K562 (cell line): ENCODE measurements around the gene AP1AR. TPM values are rescaled to one million over a fixed set of nuclear protein-coding genes. Genes with fewer than 3 reads are reported as not detected.

ENCODE experiments used
- CREM ChIP-seq: IDR thresholded peaks from 2 replicates; pipeline ENCODE4 v1.6.1; 2014; ENCODE audit warnings: antibody characterized with exemption, low read depth
- DACH1 ChIP-seq: fragments of 450-650 bp; IDR thresholded peaks from 2 replicates; pipeline ENCODE4 v1.6.1; 2018; ENCODE audit not compliant: partially characterized antibody
- DPF2 ChIP-seq: fragments of 450-650 bp; IDR thresholded peaks from 2 replicates; pipeline ENCODE4 v1.6.1; 2016
- EGR1 ChIP-seq: fragments of 450-650 bp; conservative IDR thresholded peaks from 2 replicates; pipeline ENCODE4 v1.6.1; 2017; ENCODE audit warnings: mild to moderate bottlenecking
- EP300 ChIP-seq: IDR thresholded peaks from 2 replicates; pipeline ENCODE4 v1.6.1; 2012; ENCODE audit warnings: low read length, improper control_type of control experiment
- ETV5 ChIP-seq: sonication (generic); formaldehyde crosslinking; IDR thresholded peaks from 2 replicates; pipeline ENCODE4 v1.4.0; 2020; ENCODE audit warnings: low read depth, mild to moderate bottlenecking, missing genetic modification reagents
- FOXK2 ChIP-seq, 2 experiments: fragments of 450-650 bp; IDR thresholded peaks in 1 of 2; conservative IDR thresholded peaks in 1 of 2; 2 replicates each; pipeline ENCODE4 v1.6.1; 2016; ENCODE audit warnings: low read depth in 2 of 2, mild to moderate bottlenecking in 1 of 2
- GABPB1 ChIP-seq: sonication (generic); formaldehyde crosslinking; IDR thresholded peaks from 2 replicates; pipeline ENCODE4 v1.8.0; 2022; ENCODE audit warnings: mild to moderate bottlenecking, missing genetic modification reagents
- KDM4B ChIP-seq, 2 experiments: fragments of 450-650 bp in 1 of 2; sonication (generic) in 1 of 2; IDR thresholded peaks; 2 replicates each; pipeline ENCODE4 v1.6.1; 2016 to 2017; ENCODE audit warnings: borderline replicate concordance in 2 of 2, antibody characterized with exemption in 1 of 2, low read depth in 1 of 2, mild to moderate bottlenecking in 1 of 2
- PYGO2 ChIP-seq: fragments of 450-650 bp; IDR thresholded peaks from 2 replicates; pipeline ENCODE4 v1.6.1; 2016; ENCODE audit warnings: mild to moderate bottlenecking, missing genetic modification characterization, moderate library complexity, missing compliant biosample characterization
- ZNF121 ChIP-seq: sonication (generic); formaldehyde crosslinking; conservative IDR thresholded peaks from 2 replicates; pipeline ENCODE4 v1.8.0; 2022; ENCODE audit warnings: missing genetic modification reagents
- ZNF589 ChIP-seq: fragments of 200-800 bp; sonication (Bioruptor generic); IDR thresholded peaks from 2 replicates; pipeline ENCODE4 v1.6.1; 2016; ENCODE audit warnings: low read depth, missing genetic modification characterization, missing compliant biosample characterization
- ZSCAN29 ChIP-seq: fragments of 450-650 bp; IDR thresholded peaks from 2 replicates; pipeline ENCODE4 v1.6.1; 2017
- polyA plus RNA-seq, 8 experiments: library from polyadenylated mRNA; depleted of rRNA in 4 of 8; stranded (reverse) in 5 of 8; unstranded in 3 of 8; fragments of >200 nt; fragmentation: Nextera tagmentation in 2 of 8; fragmentation: Illumina TruSeq in 1 of 8; extraction: Ambion mirVana in 2 of 8; extraction: Trizol in 1 of 8; gene quantifications; 2 replicates each; pipeline versions ENCODE4 v1.2.1 to v1.2.3, GENCODE V29; 2011 to 2014; ENCODE audit warnings: inconsistent platforms in 1 of 8, missing spikeins in 1 of 8
- total RNA-seq, 7 experiments: library from RNA; depleted of rRNA in 6 of 7; stranded (reverse); fragments of >200 nt in 6 of 7; fragmentation: Illumina TruSeq in 2 of 7; extraction: Trizol in 2 of 7; gene quantifications; 2 replicates each; pipeline versions ENCODE4 v1.2.1 to v1.2.3, GENCODE V29; 2011 to 2021; ENCODE audit warnings: low replicate concordance in 1 of 7
- TF ChIP-seq, protein P1 (sequence below), 2 experiments: fragments of 450-650 bp; IDR thresholded peaks; 2 replicates each; pipeline ENCODE4 v1.6.1; 2018; ENCODE audit warnings: mild to moderate bottlenecking in 2 of 2, low read depth in 1 of 2; ENCODE audit not compliant: partially characterized antibody in 2 of 2
- TF ChIP-seq, protein P2 (sequence below), 2 experiments: fragments of 200-800 bp in 1 of 2; sonication (Bioruptor generic) in 1 of 2; sonication (generic) in 1 of 2; formaldehyde crosslinking in 1 of 2; IDR thresholded peaks in 1 of 2; conservative IDR thresholded peaks in 1 of 2; 2 replicates each; pipeline versions ENCODE4 v1.5.0 to v1.6.1; 2016 to 2020; ENCODE audit warnings: missing compliant biosample characterization in 1 of 2, missing genetic modification characterization in 1 of 2, missing genetic modification reagents in 1 of 2
- TF ChIP-seq, protein P3 (sequence below): fragments of 450-650 bp; IDR thresholded peaks from 2 replicates; pipeline ENCODE4 v1.6.1; 2017; ENCODE audit warnings: antibody characterized with exemption, mild to moderate bottlenecking

AP1AR gene
- total and polyA plus RNA-seq, 9 of the 15 experiments (the other 6 are each of a cell fraction or from before 2014, with no cell fraction given), result 2.6 to 20.7 (median 12.2) TPM

DNA sequence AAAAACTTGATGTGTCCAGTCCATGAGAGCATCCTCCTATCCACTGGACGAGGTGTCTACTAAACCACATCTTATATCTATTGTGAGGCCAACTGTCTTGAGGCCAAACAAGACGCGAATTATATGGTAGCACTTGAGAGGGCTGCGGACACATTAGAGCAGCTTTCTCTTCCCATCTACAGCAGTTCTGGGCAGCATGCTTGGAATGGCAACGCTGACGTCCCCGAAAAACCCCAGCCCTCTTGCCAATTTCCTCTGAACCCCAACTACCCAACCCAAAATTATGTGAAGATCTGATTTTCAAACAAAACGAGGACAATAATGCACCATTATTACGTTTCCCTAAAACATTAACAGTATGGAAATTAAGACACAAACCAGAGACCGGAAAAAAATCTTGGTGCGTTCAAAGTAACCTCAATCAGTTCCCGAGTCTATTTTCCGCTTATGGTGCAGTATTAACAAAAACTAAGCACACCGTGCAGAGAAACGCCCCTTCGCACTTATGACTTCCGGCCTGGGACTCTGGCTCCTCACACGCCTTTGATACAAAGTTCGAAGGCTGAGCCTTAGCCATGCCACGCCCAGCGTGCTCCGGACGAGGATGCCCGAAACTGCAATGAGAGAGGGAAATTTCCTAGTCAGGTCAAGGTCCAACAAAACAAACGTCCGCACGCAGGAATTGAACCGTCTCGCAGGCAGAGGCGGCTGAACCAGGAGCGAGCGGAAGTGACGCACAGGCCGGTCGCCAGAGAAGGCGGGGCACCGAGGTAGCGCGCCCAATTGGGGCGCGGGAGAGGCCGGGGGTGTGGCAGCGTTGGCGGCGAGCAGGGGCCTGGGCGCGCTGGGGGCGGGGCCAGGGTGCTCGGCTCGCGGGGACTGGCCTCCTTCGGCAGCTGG, 458 bp upstream of the AP1AR start (continued):
- TF ChIP-seq, protein P1, sequence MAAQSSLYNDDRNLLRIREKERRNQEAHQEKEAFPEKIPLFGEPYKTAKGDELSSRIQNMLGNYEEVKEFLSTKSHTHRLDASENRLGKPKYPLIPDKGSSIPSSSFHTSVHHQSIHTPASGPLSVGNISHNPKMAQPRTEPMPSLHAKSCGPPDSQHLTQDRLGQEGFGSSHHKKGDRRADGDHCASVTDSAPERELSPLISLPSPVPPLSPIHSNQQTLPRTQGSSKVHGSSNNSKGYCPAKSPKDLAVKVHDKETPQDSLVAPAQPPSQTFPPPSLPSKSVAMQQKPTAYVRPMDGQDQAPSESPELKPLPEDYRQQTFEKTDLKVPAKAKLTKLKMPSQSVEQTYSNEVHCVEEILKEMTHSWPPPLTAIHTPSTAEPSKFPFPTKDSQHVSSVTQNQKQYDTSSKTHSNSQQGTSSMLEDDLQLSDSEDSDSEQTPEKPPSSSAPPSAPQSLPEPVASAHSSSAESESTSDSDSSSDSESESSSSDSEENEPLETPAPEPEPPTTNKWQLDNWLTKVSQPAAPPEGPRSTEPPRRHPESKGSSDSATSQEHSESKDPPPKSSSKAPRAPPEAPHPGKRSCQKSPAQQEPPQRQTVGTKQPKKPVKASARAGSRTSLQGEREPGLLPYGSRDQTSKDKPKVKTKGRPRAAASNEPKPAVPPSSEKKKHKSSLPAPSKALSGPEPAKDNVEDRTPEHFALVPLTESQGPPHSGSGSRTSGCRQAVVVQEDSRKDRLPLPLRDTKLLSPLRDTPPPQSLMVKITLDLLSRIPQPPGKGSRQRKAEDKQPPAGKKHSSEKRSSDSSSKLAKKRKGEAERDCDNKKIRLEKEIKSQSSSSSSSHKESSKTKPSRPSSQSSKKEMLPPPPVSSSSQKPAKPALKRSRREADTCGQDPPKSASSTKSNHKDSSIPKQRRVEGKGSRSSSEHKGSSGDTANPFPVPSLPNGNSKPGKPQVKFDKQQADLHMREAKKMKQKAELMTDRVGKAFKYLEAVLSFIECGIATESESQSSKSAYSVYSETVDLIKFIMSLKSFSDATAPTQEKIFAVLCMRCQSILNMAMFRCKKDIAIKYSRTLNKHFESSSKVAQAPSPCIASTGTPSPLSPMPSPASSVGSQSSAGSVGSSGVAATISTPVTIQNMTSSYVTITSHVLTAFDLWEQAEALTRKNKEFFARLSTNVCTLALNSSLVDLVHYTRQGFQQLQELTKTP (IDR thresholded peaks at IDR 0.05; ENCODE audit: low read depth in 1 of 2, partially characterized antibody in 2 of 2), result peak in 1 of 2 experiments; percentile 62
- no peak for TF ChIP-seq ZSCAN29
- TF ChIP-seq, protein P2, sequence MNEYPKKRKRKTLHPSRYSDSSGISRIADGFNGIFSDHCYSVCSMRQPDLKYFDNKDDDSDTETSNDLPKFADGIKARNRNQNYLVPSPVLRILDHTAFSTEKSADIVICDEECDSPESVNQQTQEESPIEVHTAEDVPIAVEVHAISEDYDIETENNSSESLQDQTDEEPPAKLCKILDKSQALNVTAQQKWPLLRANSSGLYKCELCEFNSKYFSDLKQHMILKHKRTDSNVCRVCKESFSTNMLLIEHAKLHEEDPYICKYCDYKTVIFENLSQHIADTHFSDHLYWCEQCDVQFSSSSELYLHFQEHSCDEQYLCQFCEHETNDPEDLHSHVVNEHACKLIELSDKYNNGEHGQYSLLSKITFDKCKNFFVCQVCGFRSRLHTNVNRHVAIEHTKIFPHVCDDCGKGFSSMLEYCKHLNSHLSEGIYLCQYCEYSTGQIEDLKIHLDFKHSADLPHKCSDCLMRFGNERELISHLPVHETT (CRISPR knock-in tag; conservative IDR thresholded peaks at IDR 0.05 in 1 of 2, IDR thresholded peaks at IDR 0.05 in 1 of 2), result peak in 1 of 2 experiments; percentile 40; a peak in 1 of 4 replicates
- peak; percentile 14; the same call in 1 of the 2 replicates for TF ChIP-seq EP300
- TF ChIP-seq ZNF589 (CRISPR knock-in tag), result 0 out of 2 replicates have a peak, but pooled peaks have one; percentile 80
- TF ChIP-seq EGR1, result peak; percentile 60
- peak; percentile 97 for TF ChIP-seq GABPB1
- peak; percentile 96 for TF ChIP-seq CREM
- no peak for TF ChIP-seq ZNF121 (CRISPR knock-in tag)
- TF ChIP-seq FOXK2 (conservative IDR thresholded peaks at IDR 0.05 in 1 of 2, IDR thresholded peaks at IDR 0.05 in 1 of 2; ENCODE audit: low read depth in 2 of 2), result peak in 1 of 2 experiments; percentile 59; a peak in 2 of 4 replicates
- no peak for TF ChIP-seq PYGO2 (tag)
- TF ChIP-seq DPF2, result 0 out of 2 replicates have a peak, but pooled peaks have one; percentile 38
- TF ChIP-seq, protein P3, sequence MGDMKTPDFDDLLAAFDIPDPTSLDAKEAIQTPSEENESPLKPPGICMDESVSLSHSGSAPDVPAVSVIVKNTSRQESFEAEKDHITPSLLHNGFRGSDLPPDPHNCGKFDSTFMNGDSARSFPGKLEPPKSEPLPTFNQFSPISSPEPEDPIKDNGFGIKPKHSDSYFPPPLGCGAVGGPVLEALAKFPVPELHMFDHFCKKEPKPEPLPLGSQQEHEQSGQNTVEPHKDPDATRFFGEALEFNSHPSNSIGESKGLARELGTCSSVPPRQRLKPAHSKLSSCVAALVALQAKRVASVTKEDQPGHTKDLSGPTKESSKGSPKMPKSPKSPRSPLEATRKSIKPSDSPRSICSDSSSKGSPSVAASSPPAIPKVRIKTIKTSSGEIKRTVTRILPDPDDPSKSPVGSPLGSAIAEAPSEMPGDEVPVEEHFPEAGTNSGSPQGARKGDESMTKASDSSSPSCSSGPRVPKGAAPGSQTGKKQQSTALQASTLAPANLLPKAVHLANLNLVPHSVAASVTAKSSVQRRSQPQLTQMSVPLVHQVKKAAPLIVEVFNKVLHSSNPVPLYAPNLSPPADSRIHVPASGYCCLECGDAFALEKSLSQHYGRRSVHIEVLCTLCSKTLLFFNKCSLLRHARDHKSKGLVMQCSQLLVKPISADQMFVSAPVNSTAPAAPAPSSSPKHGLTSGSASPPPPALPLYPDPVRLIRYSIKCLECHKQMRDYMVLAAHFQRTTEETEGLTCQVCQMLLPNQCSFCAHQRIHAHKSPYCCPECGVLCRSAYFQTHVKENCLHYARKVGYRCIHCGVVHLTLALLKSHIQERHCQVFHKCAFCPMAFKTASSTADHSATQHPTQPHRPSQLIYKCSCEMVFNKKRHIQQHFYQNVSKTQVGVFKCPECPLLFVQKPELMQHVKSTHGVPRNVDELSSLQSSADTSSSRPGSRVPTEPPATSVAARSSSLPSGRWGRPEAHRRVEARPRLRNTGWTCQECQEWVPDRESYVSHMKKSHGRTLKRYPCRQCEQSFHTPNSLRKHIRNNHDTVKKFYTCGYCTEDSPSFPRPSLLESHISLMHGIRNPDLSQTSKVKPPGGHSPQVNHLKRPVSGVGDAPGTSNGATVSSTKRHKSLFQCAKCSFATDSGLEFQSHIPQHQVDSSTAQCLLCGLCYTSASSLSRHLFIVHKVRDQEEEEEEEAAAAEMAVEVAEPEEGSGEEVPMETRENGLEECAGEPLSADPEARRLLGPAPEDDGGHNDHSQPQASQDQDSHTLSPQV, result 0 out of 2 replicates have a peak, but pooled peaks have one; percentile 29
- no peak for TF ChIP-seq DACH1
- peak; percentile 84 for TF ChIP-seq ETV5 (CRISPR knock-in tag)
- 0 out of 4 replicates have a peak, but pooled peaks of 1 of the 2 experiments have one; percentile 26 for TF ChIP-seq KDM4B (IDR thresholded peaks at IDR 0.05; ENCODE audit: borderline replicate concordance in 2 of 2, low read depth in 1 of 2)
